Lung (tissue), 12 donors: ENCODE data around the gene UAP1L1. TPM values are rescaled to one million over a fixed set of nuclear protein-coding genes. Genes with fewer than 3 reads are reported as not detected.

Source experiments
- ATAC-seq: fragments of 200-7000 bp; cut with Tn5 transposase; one replicate; pipeline ENCODE4 v1.9.1; 2020; ENCODE audit warnings: moderate number of reproducible peaks; ENCODE audit not compliant: insufficient read depth, low FRiP score
- DNase-seq, 3 donors: peaks; one replicate each; pipeline ENCODE4 v3.0.0-alpha.2; 2013 to 2017
- H3K27ac ChIP-seq, 2 donors: one replicate each; pipeline ENCODE4 v1.5.1; 2013; ENCODE audit warnings: mild to moderate bottlenecking in 2 of 2, moderate library complexity in 2 of 2, control low read depth in 1 of 2, inconsistent platforms in 1 of 2, low read depth in 1 of 2, low read length in 1 of 2
- H3K27me3 ChIP-seq, 3 donors: one replicate each; pipeline ENCODE4 v1.5.1; 2013; ENCODE audit warnings: low read length in 2 of 3; ENCODE audit not compliant: control insufficient read depth in 3 of 3, insufficient read depth in 3 of 3
- H3K36me3 ChIP-seq, 4 donors: one replicate each; pipeline ENCODE4 v1.5.1; 2013; ENCODE audit warnings: low read length in 4 of 4, mild to moderate bottlenecking in 1 of 4, moderate library complexity in 1 of 4; ENCODE audit not compliant: control insufficient read depth in 4 of 4, insufficient read depth in 4 of 4
- H3K4me1 ChIP-seq, 5 donors: one replicate each; pipeline ENCODE4 v1.5.1; 2013; ENCODE audit warnings: low read length in 5 of 5, mild to moderate bottlenecking in 2 of 5, moderate library complexity in 1 of 5; ENCODE audit not compliant: control insufficient read depth in 5 of 5, insufficient read depth in 5 of 5
- H3K4me3 ChIP-seq: one replicate; pipeline ENCODE4 v1.5.1; 2013; ENCODE audit warnings: mild to moderate bottlenecking, control low read depth, moderate library complexity
- H3K9ac ChIP-seq, 2 donors: one replicate each; pipeline ENCODE4 v1.5.1; 2013; ENCODE audit warnings: low read length in 2 of 2, control low read depth in 1 of 2; ENCODE audit not compliant: insufficient read depth in 1 of 2
- H3K9me3 ChIP-seq, 4 donors: one replicate each; pipeline ENCODE4 v1.5.1; 2013; ENCODE audit warnings: low read length in 3 of 4, mild to moderate bottlenecking in 1 of 4, moderate library complexity in 1 of 4; ENCODE audit not compliant: control insufficient read depth in 4 of 4, insufficient read depth in 3 of 4
- CTCF ChIP-seq: IDR thresholded peaks from 2 replicates; pipeline ENCODE4 v1.5.1; 2012; ENCODE audit warnings: mild to moderate bottlenecking; ENCODE audit errors: control extremely low read depth, extremely low read depth
- WGBS, 2 donors: extraction: QIAGEN DNeasy Blood & Tissue Kit; methylation state at CpG; one replicate each; pipeline ENCODE4 v1.1.7; 2013; 5-methylcytosine and 5-hydroxymethylcytosine counted together
- polyA plus RNA-seq, 2 donors: library from polyadenylated mRNA; stranded (reverse); fragments of 200-250 nt; gene quantifications; one replicate each; pipeline ENCODE4 v1.2.1, GENCODE V29; 2013
- total RNA-seq, 2 donors: library from RNA; depleted of rRNA in 1 of 2; stranded (reverse); fragments of >200 nt in 1 of 2; gene quantifications; one replicate each; pipeline ENCODE4 v1.2.1, GENCODE V29; 2014 to 2021
- donor health status: control.
- donor health status: control.
- donor health status: Bipolar disorder and iron deficiency.
- donor health status: healthy.
- donor health status: DM: yes; HTN: yes; CAD: no.

The UAP1L1 gene
- total and polyA plus RNA-seq, 4 donors, result 12.2 to 35.5 (median 17.1) TPM

- peaks cover 0 to 11% (median 10%) of the 10 kb centered on the region in 3 donors for H3K27me3 ChIP-seq
- peak overlapping the region; percentile 55 for H3K4me3 ChIP-seq
- DNase-seq (no peak), ATAC-seq (peak; percentile 19)
- H3K4me1 ChIP-seq, result peaks cover 0 to 11% (median 0%) of the 10 kb centered on the region in 5 donors
- H3K27ac ChIP-seq, result no peak overlapping the region
- TF ChIP-seq CTCF, result no peak
- H3K9me3 ChIP-seq, result no peaks in the 10 kb centered on the region
- peaks cover 0 to 35% (median 0%) of the 10 kb centered on the region in 4 donors for H3K36me3 ChIP-seq
- 0% methylated on average over 26 to 45 of the region's 45 CpGs for WGBS, 2 donors
- no peak overlapping the region for H3K9ac ChIP-seq
Measured at GRCh38 chr9:137114220-137114612, 36.9 kb downstream of the UAP1L1 start.

DNA sequence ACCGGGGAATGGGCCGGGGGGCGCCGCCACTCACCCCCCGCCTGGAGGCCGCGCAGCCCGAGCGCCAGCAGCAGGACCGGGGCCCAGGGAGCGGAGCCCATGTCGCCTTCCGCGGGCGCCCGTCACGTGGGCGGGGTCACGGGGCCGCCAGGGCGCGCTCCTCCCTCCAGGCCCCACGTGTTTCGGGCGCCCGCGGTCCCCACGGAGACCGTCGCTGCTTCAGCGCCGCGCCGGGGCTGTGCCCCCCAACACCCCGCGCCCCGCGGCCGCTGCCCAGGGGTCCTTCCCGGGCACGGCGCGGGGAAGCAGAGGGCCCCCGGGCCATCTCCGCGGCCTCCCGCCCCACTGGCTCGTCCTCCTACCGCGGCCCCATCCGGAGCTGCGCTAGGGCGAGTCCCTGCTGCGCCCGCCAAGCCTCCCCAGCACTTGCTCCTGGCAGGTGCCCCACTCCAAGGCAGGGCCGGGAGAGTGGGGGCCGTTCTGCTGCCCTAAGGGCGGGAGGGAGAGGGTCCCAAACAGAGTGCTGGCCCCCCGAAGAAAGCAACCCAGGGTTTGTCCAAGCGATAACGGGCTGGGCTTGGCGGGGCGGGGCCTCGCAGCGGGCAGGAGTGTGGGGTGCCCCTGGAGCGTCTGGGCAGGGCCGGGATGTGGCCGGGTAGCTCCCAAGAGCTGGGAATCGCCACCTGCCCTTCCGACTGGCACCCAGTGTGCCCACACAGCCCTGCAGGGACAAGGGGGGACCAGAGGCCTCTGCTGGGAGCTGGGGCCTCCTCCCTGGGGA lies 37.5 kb downstream of the UAP1L1 start, which contains the start of gene DPP7:
Gene DPP7, minus strand, starts transcription at position 121 of the 781 bp plus-strand sequence. Its CDS starts 20 bp downstream, at position 101.
- Histone ChIP-seq H3K4me3 (peak within 1 kb of the TSS; percentile 55), H3K4me1 (peaks cover 0 to 11% (median 0%) of the 10 kb centered on the region in 5 donors), H3K9me3 (no peaks in the 10 kb centered on the region), H3K9ac (no peak within 1 kb of the TSS), H3K27me3 (peaks cover 0 to 11% (median 10%) of the 10 kb centered on the region in 3 donors), H3K36me3 (peaks cover 0 to 30% (median 0%) of the 10 kb centered on the region in 4 donors), H3K27ac (no peak within 1 kb of the TSS)
- peak in 2 of 3 donors; percentile 43 to 44 for DNase-seq
- no peak for TF ChIP-seq CTCF
- 3 to 5% methylated on average over 30 to 70 of the region's 70 CpGs for WGBS, 2 donors
- ATAC-seq, result peak; percentile 81

- H3K9ac ChIP-seq, result no peak overlapping the region
- peaks cover 0 to 23% (median 0%) of the 10 kb centered on the region in 4 donors for H3K36me3 ChIP-seq
- H3K27ac ChIP-seq, result peak overlapping the region in 1 of 2 donors; percentile 46
- H3K27me3 ChIP-seq, result peaks cover 0 to 11% (median 10%) of the 10 kb centered on the region in 3 donors
- ATAC-seq (no peak), DNase-seq (no peak)
- WGBS, 2 donors, result 84 to 91% methylated on average over 21 of the region's 21 CpGs
- no peaks in the 10 kb centered on the region for H3K9me3 ChIP-seq
- no peak overlapping the region for H3K4me3 ChIP-seq
- peaks cover 0 to 11% (median 0%) of the 10 kb centered on the region in 5 donors for H3K4me1 ChIP-seq
- TF ChIP-seq CTCF, result no peak
Measured at GRCh38 chr9:137115394-137116026, 38.2 kb downstream of the UAP1L1 start.
